GM10248 (cell line): ENCODE measurements around the gene FILIP1L.

ENCODE experiments used
- CTCF ChIA-PET: fragments of 300-600 bp; sonication (Branson Sonifier 250); formaldehyde crosslinking; extraction: SDS; loops from one replicate; lab custom pipeline; 2021; ENCODE audit warnings: antibody characterized with exemption; lab: Yijun Ruan, JAX
- POLR2A ChIA-PET: fragments of 350-650 bp; sonication (Branson Sonifier 250); formaldehyde crosslinking; extraction: SDS; loops from one replicate; lab custom pipeline; 2020; ENCODE audit warnings: antibody characterized with exemption; lab: Yijun Ruan, JAX
- DNase-seq: peaks from one replicate; pipeline ENCODE4 v3.0.0; 2012; ENCODE audit errors: extremely low spot score
- CTCF ChIP-seq: IDR thresholded peaks from 2 replicates; pipeline ENCODE4 v1.5.1; 2012; ENCODE audit warnings: mild to moderate bottlenecking, low read depth; ENCODE audit errors: extremely low read depth, missing control alignments, control extremely low read depth

Gene FILIP1L

GRCh38 chr3:100104817-100105413 is 9.4 kb downstream of the FILIP1L start:
- TF ChIP-seq CTCF = no peak
- DNase-seq = no peak
- ChIA-PET CTCF (interaction anchor here (0.8 to 5.2 kb wide), 16 partner anchors 9 to 261 kb away, joined by 3 to 49 read pairs (median 4); partner anchors contain the start of gene TBC1D23), POLR2A (interaction anchor here (0.5 kb wide), 1 partner anchor 173 kb away, joined by 6 read pairs; no protein-coding TSS in a partner anchor)

GRCh38 chr3:100104442-100104798 is 9.9 kb downstream of the FILIP1L start:
- no peak for DNase-seq
- ChIA-PET POLR2A (interaction anchor here (0.5 kb wide), 1 partner anchor 174 kb away, joined by 6 read pairs; no protein-coding TSS in a partner anchor), CTCF (interaction anchor here (1.0 to 5.2 kb wide), 11 partner anchors 9 to 261 kb away, joined by 3 to 49 read pairs (median 6); partner anchors contain the start of gene TBC1D23)
- no peak for TF ChIP-seq CTCF

GRCh38 chr3:100103558-100104441 is 10.5 kb downstream of the FILIP1L start:
- no peak for TF ChIP-seq CTCF
- ChIA-PET CTCF (interaction anchor here (1.0 to 5.2 kb wide), 13 partner anchors 8 to 266 kb away, joined by 3 to 49 read pairs (median 5); partner anchors contain the start of gene TBC1D23), POLR2A (no interaction called here)
- peak; percentile 36 for DNase-seq

GRCh38 chr3:100102757-100103156 is 11.5 kb downstream of the FILIP1L start:
- DNase-seq = no peak
- CTCF ChIA-PET = interaction anchor here (1.0 to 5.2 kb wide), 5 partner anchors 9 to 265 kb away, joined by 3 to 49 read pairs (median 4); no protein-coding TSS in a partner anchor
- POLR2A ChIA-PET = no interaction called here
- TF ChIP-seq CTCF = no peak

- no peak for TF ChIP-seq CTCF
- ChIA-PET CTCF (interaction anchor here (1.0 to 1.7 kb wide), 6 partner anchors 10 to 272 kb away, joined by 3 to 6 read pairs (median 4); no protein-coding TSS in a partner anchor), POLR2A (no interaction called here)
- DNase-seq = no peak
These were observed 13.9 kb downstream of the FILIP1L start for GRCh38 chr3:100100425-100100824.

GRCh38 chr3:100099621-100100020 is 14.7 kb downstream of the FILIP1L start:
- CTCF ChIA-PET = interaction anchor here (1.8 kb wide), 1 partner anchor 10 kb away, joined by 7 read pairs; no protein-coding TSS in a partner anchor
- no peak for DNase-seq
- no peak for TF ChIP-seq CTCF
- POLR2A ChIA-PET = no interaction called here
